ENCODE data around the gene SLC29A3. TPM values are rescaled to one million over a fixed set of nuclear protein-coding genes. Genes with fewer than 3 reads are reported as not detected.

The SLC29A3 gene
- total and polyA plus RNA-seq, 2 of the 8 experiments (the other 6 are each of a cell fraction or from before 2014, with no cell fraction given), result 14.0 to 24.6 TPM

GRCh38 chr10:71366690-71367089 lies 47.6 kb downstream of the SLC29A3 start:
- H2BK12ac ChIP-seq (ENCODE audit: low read depth, low read length), result no peak overlapping the region
- TF ChIP-seq SIX5 (IDR thresholded peaks at IDR 0.05; ENCODE audit: low read depth, low read length) (no peak), SUZ12 (IDR thresholded peaks at IDR 0.05; ENCODE audit: low read length) (no peak), SP4 (IDR thresholded peaks at IDR 0.05; ENCODE audit: low read length) (no peak), ASH2L (IDR thresholded peaks at IDR 0.05; ENCODE audit: low read length) (no peak), TEAD4 (IDR thresholded peaks at IDR 0.05; ENCODE audit: low read depth, low read length) (no peak)

More at GRCh38 chr10:71366690-71367089, 47.6 kb downstream of the SLC29A3 start:
- H2AK5ac ChIP-seq (ENCODE audit: low read depth, low read length), result no peak overlapping the region
- CTCF ChIA-PET (ENCODE audit: partially characterized antibody), result interaction anchor here (0.9 to 28.0 kb wide), 7 partner anchors 8 to 119 kb away, joined by 3 to 401 read pairs (median 5); partner anchors contain the start of gene SLC29A3
- H3K4me3 ChIP-seq (ENCODE audit: extremely low read depth in 1 of 4, insufficient read depth in 2 of 4, low read depth in 3 of 4, low read length in 4 of 4), result no peak overlapping the region
- no peak overlapping the region for H2BK15ac ChIP-seq (ENCODE audit: low read length)
- H2BK5ac ChIP-seq (ENCODE audit: low read depth, low read length), result no peak overlapping the region
- H3K79me2 ChIP-seq (ENCODE audit: control insufficient read depth in 1 of 2, insufficient read depth in 2 of 2, low read length in 2 of 2), result no peaks in the 10 kb centered on the region
- no peak overlapping the region for H3K4me2 ChIP-seq (ENCODE audit: insufficient read depth in 1 of 2, low read depth in 2 of 2, low read length in 2 of 2)
- no peak overlapping the region for H3K23ac ChIP-seq (ENCODE audit: insufficient read length)
- H2AFZ ChIP-seq (ENCODE audit: low read length), result no peak overlapping the region
- H3K9ac ChIP-seq (replicated peaks in 1 of 4; ENCODE audit: extremely low read depth in 1 of 4, low read depth in 3 of 4, low read length in 3 of 4), result no peak overlapping the region
- no peak overlapping the region for H3K56ac ChIP-seq (replicated peaks; ENCODE audit: insufficient read length, low read depth, low read length)
- no peaks in the 10 kb centered on the region; a peak in 1 of 7 replicates for H3K27me3 ChIP-seq (replicated peaks in 1 of 4; ENCODE audit: control insufficient read depth in 3 of 4, extremely low read depth in 1 of 4, insufficient read depth in 3 of 4, low read length in 3 of 4)
- H3K18ac ChIP-seq (ENCODE audit: extremely low read depth, low read length), result no peak overlapping the region
- no peaks in the 10 kb centered on the region for H3K79me1 ChIP-seq (ENCODE audit: low read depth, low read length)
- no peaks in the 10 kb centered on the region for H4K20me1 ChIP-seq (replicated peaks in 1 of 2; ENCODE audit: control insufficient read depth in 1 of 2, insufficient read depth in 2 of 2, low read length in 2 of 2)
- H3K23me2 ChIP-seq (ENCODE audit: low read depth, low read length), result no peaks in the 10 kb centered on the region
- H3K36me3 ChIP-seq (ENCODE audit: control insufficient read depth in 2 of 4, insufficient read depth in 4 of 4, low read length in 3 of 4), result peaks cover 0 to 7% (median 3%) of the 10 kb centered on the region in 4 experiments; a peak in 4 of 8 replicates
- no peak overlapping the region for H4K91ac ChIP-seq (replicated peaks; ENCODE audit: insufficient read length, low read length)
- H3K4me1 ChIP-seq (replicated peaks in 1 of 4; ENCODE audit: control insufficient read depth in 3 of 4, insufficient read depth in 4 of 4, low read length in 3 of 4), result no peaks in the 10 kb centered on the region
- H2BK20ac ChIP-seq (ENCODE audit: low read length), result no peak overlapping the region
- FAIRE-seq (no peak), DNase-seq (ENCODE audit: low read depth in 1 of 2, low spot score in 2 of 2) (no peak)
- H3K9me3 ChIP-seq (ENCODE audit: insufficient read depth in 2 of 2, low read depth in 1 of 2, low read length in 1 of 2), result no peaks in the 10 kb centered on the region
- H2BK120ac ChIP-seq (replicated peaks; ENCODE audit: low read depth, low read length), result no peak overlapping the region
- H3K27ac ChIP-seq (ENCODE audit: low read depth, low read length), result no peak overlapping the region
- no peak overlapping the region for H3K14ac ChIP-seq (ENCODE audit: insufficient read length)
- 77% methylated on average over 8 of the region's 8 CpGs; no CpG with 5 or more reads in 1 of the 2 experiments for WGBS, 2 experiments (ENCODE audit: extremely low coverage in 1 of 2, insufficient coverage in 1 of 2, insufficient read length in 1 of 2, insufficient replicate concordance in 2 of 2, low coverage in 1 of 2, low lambda C conversion rate in 2 of 2, missing lambda C conversion rate in 1 of 2)
- no peak overlapping the region for H3K4ac ChIP-seq (replicated peaks; ENCODE audit: insufficient read length, low read depth, low read length)
- POLR2A ChIA-PET (ENCODE audit: partially characterized antibody), result interaction anchor here (0.8 to 0.9 kb wide), 2 partner anchors 20 to 26 kb away, joined by 3 read pairs; no protein-coding TSS in a partner anchor
- H4K8ac ChIP-seq (ENCODE audit: extremely low read depth, insufficient read depth, low read length), result no peak overlapping the region
- no peak overlapping the region for H4K5ac ChIP-seq (ENCODE audit: insufficient read length, low read depth, low read length)

Measured in H1 (cell line).